Kidney epithelial cell (primary cell): ENCODE data around the gene PRAME. TPM values are rescaled to one million over a fixed set of nuclear protein-coding genes. Genes with fewer than 3 reads are reported as not detected.

Source experiments
- DNase-seq: peaks from one replicate; pipeline ENCODE4 v3.0.0-alpha.2; 2010; ENCODE audit warnings: low read depth
- H3K27me3 ChIP-seq: 2 replicates; pipeline ENCODE4 v1.6.0; 2011; ENCODE audit warnings: low read length; ENCODE audit not compliant: control insufficient read depth, insufficient read depth
- H3K36me3 ChIP-seq: 2 replicates; pipeline ENCODE4 v1.5.1; 2011; ENCODE audit warnings: low read length; ENCODE audit not compliant: control insufficient read depth, insufficient read depth
- H3K4me3 ChIP-seq: 2 replicates; pipeline ENCODE4 v1.5.1; 2011; ENCODE audit warnings: low read depth, mild to moderate bottlenecking, control low read depth, low read length
- CTCF ChIP-seq: IDR thresholded peaks from 2 replicates; pipeline ENCODE4 v1.5.1; 2011; ENCODE audit warnings: mild to moderate bottlenecking, moderate library complexity, low read length, control low read depth, inconsistent platforms; ENCODE audit not compliant: insufficient read depth, poor library complexity, severe bottlenecking
- total RNA-seq: library from RNA; depleted of rRNA; stranded (reverse); fragments of >200 nt; gene quantifications from 2 replicates; pipeline ENCODE4 v1.2.3, GENCODE V29; 2015

PRAME gene
- total RNA-seq, 1 donor from 2014 or later: 3.8 TPM

- Histone ChIP-seq H3K4me3 (no peak overlapping the region), H3K36me3 (no peaks in the 10 kb centered on the region), H3K27me3 (no peaks in the 10 kb centered on the region)
- no peak for TF ChIP-seq CTCF
- DNase-seq: no peak
These were observed 32.7 kb downstream of the PRAME start for GRCh38 chr22:22526125-22526912.

GRCh38 chr22:22523494-22523893 is 35.6 kb downstream of the PRAME start:
- Histone ChIP-seq H3K27me3 (no peaks in the 10 kb centered on the region), H3K4me3 (no peak overlapping the region), H3K36me3 (no peaks in the 10 kb centered on the region)
- TF ChIP-seq CTCF: no peak
- DNase-seq: no peak

GRCh38 chr22:22521631-22522030 is 37.4 kb downstream of the PRAME start:
- no peaks in the 10 kb centered on the region for H3K27me3 ChIP-seq

GRCh38 chr22:22520667-22521602 is 38.1 kb downstream of the PRAME start:
- Histone ChIP-seq H3K36me3 (no peaks in the 10 kb centered on the region), H3K27me3 (no peaks in the 10 kb centered on the region), H3K4me3 (no peak overlapping the region)
- TF ChIP-seq CTCF: no peak
- no peak for DNase-seq

More at GRCh38 chr22:22521631-22522030, 37.4 kb downstream of the PRAME start:
- TF ChIP-seq CTCF: no peak
- Histone ChIP-seq H3K4me3 (no peak overlapping the region), H3K36me3 (no peaks in the 10 kb centered on the region)
- DNase-seq: no peak

- TF ChIP-seq CTCF: no peak
- Histone ChIP-seq H3K4me3 (no peak within 1 kb of the TSS), H3K36me3 (no peaks in the 10 kb centered on the region), H3K27me3 (no peaks in the 10 kb centered on the region)
- DNase-seq: no peak
These were observed 38.9 kb downstream of the PRAME start, which contains the start of gene ZNF280A for GRCh38 chr22:22520020-22520656. ZNF280A (minus strand) TSS chr22:22520270; CDS start chr22:22515630, 4,640 bp downstream.
